SK-N-SH treated with all-trans-retinoic acid at 6 μM for 48 hours (cell line): ENCODE data around the gene TCERG1L.

ENCODE experiments used
- ATAC-seq: fragments of 200-7000 bp; cut with Tn5 transposase; 3 replicates; pipeline ENCODE4 v1.9.1; 2020; ENCODE audit warnings: mild to moderate bottlenecking, moderate library complexity
- BACH2 ChIP-seq: fragments of 250-450 bp; sonication (Bioruptor Pico); IDR thresholded peaks from 2 replicates; pipeline ENCODE4 v1.9.0; 2021; ENCODE audit warnings: mild to moderate bottlenecking, borderline replicate concordance
- CREB5 ChIP-seq: fragments of 250-450 bp; sonication (Bioruptor Pico); IDR thresholded peaks from 2 replicates; pipeline ENCODE4 v1.5.1; 2020; ENCODE audit warnings: low read depth, mild to moderate bottlenecking, moderate library complexity
- CSDC2 ChIP-seq: fragments of 250-450 bp; sonication (Bioruptor Pico); IDR thresholded peaks from 2 replicates; pipeline ENCODE4 v1.5.0; 2020; ENCODE audit warnings: mild to moderate bottlenecking, moderate library complexity
- CSRNP3 ChIP-seq: fragments of 250-450 bp; sonication (Bioruptor Pico); IDR thresholded peaks from 2 replicates; pipeline ENCODE4 v1.5.1; 2021; ENCODE audit warnings: mild to moderate bottlenecking, moderate library complexity
- GLIS3 ChIP-seq: fragments of 250-450 bp; sonication (Bioruptor Pico); IDR thresholded peaks from 2 replicates; pipeline ENCODE4 v1.5.0; 2020; ENCODE audit warnings: mild to moderate bottlenecking, moderate library complexity
- ISL1 ChIP-seq: fragments of 250-450 bp; sonication (Bioruptor Pico); IDR thresholded peaks from 2 replicates; pipeline ENCODE4 v2.1.2; 2022; ENCODE audit warnings: mild to moderate bottlenecking, moderate library complexity
- OSR1 ChIP-seq: fragments of 250-450 bp; sonication (Bioruptor Pico); IDR thresholded peaks from 2 replicates; pipeline ENCODE4 v1.8.0; 2022; ENCODE audit warnings: moderate library complexity, mild to moderate bottlenecking, inconsistent platforms
- PATZ1 ChIP-seq: fragments of 250-450 bp; sonication (Bioruptor Pico); IDR thresholded peaks from 2 replicates; pipeline ENCODE4 v1.8.0; 2020; ENCODE audit warnings: mild to moderate bottlenecking, moderate library complexity, borderline replicate concordance
- POU6F1 ChIP-seq: fragments of 250-450 bp; sonication (Bioruptor Pico); IDR thresholded peaks from 2 replicates; pipeline ENCODE4 v1.8.0; 2021; ENCODE audit warnings: low read depth, mild to moderate bottlenecking, moderate library complexity, borderline replicate concordance
- PPARA ChIP-seq: fragments of 250-450 bp; sonication (Bioruptor Pico); IDR thresholded peaks from 2 replicates; pipeline ENCODE4 v1.5.0; 2020; ENCODE audit warnings: mild to moderate bottlenecking, borderline replicate concordance
- RARB ChIP-seq: fragments of 250-450 bp; sonication (Bioruptor Pico); IDR thresholded peaks from 2 replicates; pipeline ENCODE4 v1.8.0; 2021; ENCODE audit warnings: mild to moderate bottlenecking, moderate library complexity
- SNAI2 ChIP-seq: fragments of 250-450 bp; sonication (Bioruptor Pico); IDR thresholded peaks from 2 replicates; pipeline ENCODE4 v1.5.0; 2020; ENCODE audit warnings: mild to moderate bottlenecking, moderate library complexity
- TCF4 ChIP-seq: fragments of 250-450 bp; sonication (Bioruptor Pico); IDR thresholded peaks from 2 replicates; pipeline ENCODE4 v1.8.0; 2021; ENCODE audit warnings: mild to moderate bottlenecking, moderate library complexity, borderline replicate concordance
- TOX ChIP-seq: fragments of 250-450 bp; sonication (Bioruptor Pico); IDR thresholded peaks from 2 replicates; pipeline ENCODE4 v1.8.0; 2021; ENCODE audit warnings: mild to moderate bottlenecking, moderate library complexity, borderline replicate concordance
- TSHZ2 ChIP-seq: fragments of 250-450 bp; sonication (Bioruptor Pico); IDR thresholded peaks from 2 replicates; pipeline ENCODE4 v1.5.0; 2020; ENCODE audit warnings: mild to moderate bottlenecking, moderate library complexity
- ZC3H10 ChIP-seq: fragments of 250-450 bp; sonication (Bioruptor Pico); IDR thresholded peaks from 2 replicates; pipeline ENCODE4 v1.5.1; 2021; ENCODE audit warnings: mild to moderate bottlenecking, moderate library complexity
- ZFP3 ChIP-seq: fragments of 250-450 bp; sonication (Bioruptor Pico); IDR thresholded peaks from 2 replicates; pipeline ENCODE4 v1.5.0; 2020; ENCODE audit warnings: mild to moderate bottlenecking, moderate library complexity
- ZFP30 ChIP-seq: fragments of 450-650 bp; formaldehyde crosslinking; IDR thresholded peaks from 2 replicates; pipeline ENCODE4 v1.5.0; 2022; ENCODE audit warnings: mild to moderate bottlenecking, moderate library complexity
- ZNF70 ChIP-seq: fragments of 450-650 bp; formaldehyde crosslinking; IDR thresholded peaks from 2 replicates; pipeline ENCODE4 v1.5.0; 2020; ENCODE audit warnings: mild to moderate bottlenecking, moderate library complexity
- ZNF8 ChIP-seq: fragments of 450-650 bp; formaldehyde crosslinking; IDR thresholded peaks from 2 replicates; pipeline ENCODE4 v1.5.0; 2020; ENCODE audit warnings: mild to moderate bottlenecking, moderate library complexity

The TCERG1L gene

GRCh38 chr10:131224106-131224505 lies 87.4 kb downstream of the TCERG1L start:
- TF ChIP-seq GLIS3 (no peak), CSRNP3 (no peak), ZC3H10 (no peak), ZNF70 (CRISPR knock-in tag) (no peak), PPARA (CRISPR knock-in tag) (no peak), OSR1 (CRISPR knock-in tag) (no peak), TSHZ2 (CRISPR knock-in tag) (no peak), POU6F1 (CRISPR knock-in tag) (no peak), RARB (CRISPR knock-in tag) (no peak), CREB5 (CRISPR knock-in tag) (no peak), TOX (CRISPR knock-in tag) (no peak), BACH2 (CRISPR knock-in tag) (no peak), ZFP30 (CRISPR knock-in tag) (no peak), ZNF8 (no peak), TCF4 (CRISPR knock-in tag) (no peak), SNAI2 (CRISPR knock-in tag) (no peak), ISL1 (no peak)
- ATAC-seq: no peak

- no peak for TF ChIP-seq TOX (CRISPR knock-in tag)
- no peak for TF ChIP-seq SNAI2 (CRISPR knock-in tag)
- TF ChIP-seq BACH2 (CRISPR knock-in tag): no peak
- TF ChIP-seq ZNF8: no peak
- no peak for TF ChIP-seq ZFP3 (CRISPR knock-in tag)
- TF ChIP-seq PATZ1 (CRISPR knock-in tag): no peak
- TF ChIP-seq TSHZ2 (CRISPR knock-in tag): no peak
- TF ChIP-seq PPARA (CRISPR knock-in tag): no peak
- no peak for TF ChIP-seq TCF4 (CRISPR knock-in tag)
- no peak for TF ChIP-seq CSDC2
- no peak for TF ChIP-seq ZFP30 (CRISPR knock-in tag)
- no peak for TF ChIP-seq POU6F1 (CRISPR knock-in tag)
- TF ChIP-seq GLIS3: no peak
- no peak for ATAC-seq
These were observed 88.1 kb downstream of the TCERG1L start for GRCh38 chr10:131223422-131223821.
